GM21390 (cell line): ENCODE measurements around the gene KLHL10.
A peak's percentile ranks its signal among the peaks of the same experiment; 100 is the strongest.
"Not testable (repeated sequence)": the region's sequence is repeated elsewhere in the genome, so short reads cannot be mapped to it uniquely, and the experiment has no call there.

Experiments used
- ATAC-seq: cut with Tn5 transposase; IDR thresholded peaks from one replicate; pipeline ENCODE4 v1.9.1; 2021; ENCODE audit not compliant: unreplicated experiment

Gene KLHL10

DNA sequence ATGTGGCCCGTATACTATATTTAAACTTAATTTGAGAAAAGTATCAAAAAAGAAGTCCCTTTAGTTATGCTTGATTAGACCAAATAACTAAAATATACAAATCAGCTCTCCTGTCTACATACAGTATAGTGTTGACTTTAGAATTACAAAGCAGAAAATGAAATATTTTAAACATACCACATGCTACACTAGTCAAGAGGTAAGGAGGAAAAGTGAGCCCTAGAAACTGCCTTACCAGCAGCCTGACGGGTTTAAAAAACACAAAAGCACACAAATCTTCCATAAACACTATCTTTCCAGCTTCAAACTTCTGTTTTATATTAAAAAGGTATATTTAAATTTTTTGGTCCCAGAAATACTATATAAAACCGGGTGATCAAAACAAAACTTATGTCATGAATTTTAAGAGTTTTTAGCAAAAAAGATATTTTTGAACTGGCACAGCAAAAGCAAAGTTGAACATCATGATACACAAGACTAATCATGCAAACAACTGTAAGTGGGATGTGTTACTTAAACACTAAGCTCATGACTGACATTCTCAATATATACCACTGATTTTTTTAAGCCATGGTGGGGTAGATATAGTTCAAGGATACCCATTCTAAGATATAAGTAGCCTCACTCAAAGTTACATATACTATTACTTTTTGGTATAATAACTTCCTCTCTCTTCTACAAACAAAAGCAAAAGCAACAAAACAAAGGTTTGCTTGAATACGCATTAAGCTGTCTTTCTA lies 11.8 kb downstream of the KLHL10 start:
- ATAC-seq = no peak

- not testable (repeated sequence) for ATAC-seq
Observed at GRCh38 chr17:41851382-41851781, 13.8 kb downstream of the KLHL10 start.

GRCh38 chr17:41860254-41860931 lies 22.8 kb downstream of the KLHL10 start:
- no peak for ATAC-seq

- ATAC-seq = no peak
Observed at GRCh38 chr17:41863074-41863848, 25.6 kb downstream of the KLHL10 start.

DNA sequence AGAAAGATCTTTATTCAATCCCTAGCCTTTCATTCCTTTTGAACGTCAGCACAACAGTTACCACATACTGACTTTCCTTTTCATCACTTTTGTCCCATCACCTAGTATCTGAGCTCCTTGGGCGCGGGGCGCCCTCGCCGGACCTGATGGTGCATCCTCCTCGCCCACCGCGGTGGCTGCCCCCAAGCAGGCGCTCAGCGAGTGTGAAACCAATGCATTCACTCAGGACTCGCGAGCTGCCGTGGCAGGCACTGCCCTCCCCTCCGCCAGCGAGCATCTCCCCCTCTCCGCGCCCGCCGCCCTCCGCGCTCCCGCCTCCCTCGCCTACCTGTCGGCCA lies 26.8 kb downstream of the KLHL10 start:
- peak; percentile 33 for ATAC-seq

GRCh38 chr17:41864836-41865595 lies 27.4 kb downstream of the KLHL10 start, which contains the start of gene KLHL11:
Gene KLHL11 (minus strand): TSS chr17:41865423. CDS start chr17:41865370, 53 bp downstream.
- ATAC-seq = peak; percentile 76

DNA sequence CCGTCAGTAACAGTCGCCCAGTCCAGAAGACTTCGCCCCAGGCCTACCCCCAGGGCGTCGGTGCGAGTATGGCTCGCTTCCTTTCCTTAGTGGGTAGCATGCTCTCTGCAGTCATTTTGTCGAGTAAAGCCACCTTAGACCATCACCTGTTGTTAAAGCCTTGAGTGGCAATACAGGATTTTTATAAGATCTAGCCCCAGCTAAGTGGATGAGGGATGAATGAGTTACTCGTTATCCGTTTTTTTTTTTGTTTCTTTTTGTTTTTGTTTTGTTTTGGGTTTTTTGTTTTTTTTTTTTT lies 27.9 kb downstream of the KLHL10 start:
- no peak for ATAC-seq

- no peak for ATAC-seq
Observed at GRCh38 chr17:41868568-41868967, 30.9 kb downstream of the KLHL10 start.

- ATAC-seq = no peak
Observed at GRCh38 chr17:41869426-41869825, 31.8 kb downstream of the KLHL10 start.

GRCh38 chr17:41870097-41870496 lies 32.5 kb downstream of the KLHL10 start:
- no peak for ATAC-seq

- no peak for ATAC-seq
Observed at GRCh38 chr17:41870627-41871026, 33.0 kb downstream of the KLHL10 start.

- no peak for ATAC-seq
Observed at GRCh38 chr17:41871789-41872188, 34.2 kb downstream of the KLHL10 start.

- no peak for ATAC-seq
Observed at GRCh38 chr17:41873559-41874292, 36.1 kb downstream of the KLHL10 start.

DNA sequence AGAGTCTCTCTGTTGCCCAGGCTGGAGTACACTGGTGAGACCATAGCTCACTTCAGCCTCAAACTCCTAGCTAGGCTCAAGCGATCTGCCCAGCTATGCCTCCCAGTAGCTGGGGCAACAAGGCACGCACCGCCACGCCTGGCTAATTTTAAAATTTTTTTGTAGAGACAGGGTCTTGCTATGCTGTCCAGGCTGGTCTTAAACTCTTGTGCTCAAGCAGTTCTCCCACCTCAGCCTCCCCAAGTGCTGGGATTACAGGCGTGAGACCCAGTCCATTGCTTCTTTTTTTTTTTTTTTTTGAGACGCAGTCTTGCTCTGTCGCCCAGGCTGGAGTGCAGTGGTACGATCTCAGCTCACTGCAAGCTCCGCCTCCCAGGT lies 36.7 kb downstream of the KLHL10 start:
- not testable (repeated sequence) for ATAC-seq

GRCh38 chr17:41880130-41880529 lies 42.5 kb downstream of the KLHL10 start:
- ATAC-seq = no peak

DNA sequence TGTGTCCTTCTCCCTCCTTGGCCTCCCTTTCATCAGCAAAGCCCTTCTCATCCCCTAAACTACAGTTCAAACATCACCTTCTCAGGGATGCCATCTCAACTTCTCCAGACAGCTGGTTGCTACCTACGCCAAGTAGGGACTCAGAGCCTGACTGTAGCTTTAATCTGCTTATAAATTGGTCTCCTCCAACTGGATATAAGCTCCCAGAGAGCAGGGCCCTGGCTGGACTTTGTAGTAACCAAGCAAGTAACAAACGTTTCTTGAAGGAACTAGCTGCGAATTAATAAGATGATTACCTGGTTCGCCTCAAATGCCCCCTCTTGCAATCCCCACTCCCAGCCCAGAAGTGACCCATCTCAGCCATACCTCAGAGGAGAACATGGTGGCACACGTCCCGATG lies 45.1 kb downstream of the KLHL10 start:
- ATAC-seq = no peak

GRCh38 chr17:41885733-41886132 lies 48.1 kb downstream of the KLHL10 start:
- no peak for ATAC-seq

DNA sequence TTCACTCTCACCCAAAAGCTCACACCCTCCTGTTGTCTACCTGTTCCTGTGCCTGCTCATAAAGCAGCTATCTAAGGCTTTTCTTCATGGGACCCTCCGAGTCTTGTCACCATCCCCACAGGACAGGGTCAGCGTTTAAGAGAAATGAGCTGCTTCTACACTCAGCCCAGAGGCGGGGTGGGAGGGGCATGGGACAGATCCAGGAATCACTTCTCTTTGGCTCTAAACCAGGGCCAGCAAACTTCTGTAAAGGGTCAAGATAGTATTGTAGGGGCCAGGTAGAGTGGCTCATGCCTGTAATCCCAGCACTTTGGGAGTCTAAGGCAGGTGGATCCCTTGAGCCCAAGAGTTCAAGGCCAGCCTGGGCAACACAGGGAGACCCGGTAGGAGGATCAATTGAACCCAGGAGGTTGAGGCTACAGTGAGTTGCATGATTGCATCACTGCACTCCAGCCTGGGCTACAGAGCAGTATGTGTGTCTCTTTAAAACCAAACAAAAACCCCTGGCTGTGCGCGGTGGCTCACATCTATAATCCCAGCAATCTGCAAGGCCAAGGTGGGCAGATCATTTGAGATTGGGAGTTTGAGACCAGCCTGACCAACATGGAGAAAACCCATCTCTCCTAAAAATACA lies 50.8 kb downstream of the KLHL10 start:
- ATAC-seq = no peak

- ATAC-seq = no peak
Observed at GRCh38 chr17:41891135-41892020, 53.8 kb downstream of the KLHL10 start.
